ENCODE data around the gene BUB1.

GRCh38 chr2:110644357-110644756 is 33.5 kb downstream of the BUB1 start:
- TF ChIP-seq EZH2 (IDR thresholded peaks at IDR 0.05; ENCODE audit: insufficient read depth, poor library complexity, severe bottlenecking) (no peak), EZH2phosphoT487 (IDR thresholded peaks at IDR 0.05; ENCODE audit: insufficient read depth, low read depth) (no peak)

Data from GM23248 (cell line).